ENCODE measurements around the gene SGSM2. TPM values are rescaled to one million over a fixed set of nuclear protein-coding genes. Genes with fewer than 3 reads are reported as not detected.

The SGSM2 gene
- total RNA-seq, 1 donor from 2014 or later: 127 TPM

DNA sequence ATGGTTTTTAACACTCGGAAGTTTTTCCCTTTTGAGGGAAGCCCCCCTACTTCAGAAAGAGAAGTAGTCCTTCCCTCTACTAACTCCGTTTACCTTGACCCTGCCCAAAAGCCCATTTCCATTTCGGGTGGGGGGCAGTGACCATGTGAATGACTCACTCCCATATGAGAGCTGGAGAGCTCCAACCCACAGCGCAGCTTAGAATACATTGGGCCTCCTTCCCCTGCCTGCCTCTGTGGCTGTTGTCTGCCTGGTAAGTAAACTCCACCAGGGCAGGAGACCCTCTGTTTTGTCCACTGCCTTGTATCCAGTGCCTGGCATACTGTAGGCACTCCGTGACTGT is 985 bp downstream of the SGSM2 start:
- TF ChIP-seq CTCF (IDR thresholded peaks at IDR 0.05; ENCODE audit: unreplicated experiment): no peak
- H3K4me1 Mint-ChIP-seq (ENCODE audit: low read depth): peaks cover 15% of the 10 kb centered on the region
- H3K27ac Mint-ChIP-seq: peak overlapping the region; percentile 85
- H3K9me3 Mint-ChIP-seq (ENCODE audit: low read depth): no peaks in the 10 kb centered on the region
- H3K36me3 Mint-ChIP-seq (ENCODE audit: insufficient read depth): peaks cover 8% of the 10 kb centered on the region
- peak overlapping the region; percentile 82 for H3K4me3 Mint-ChIP-seq (ENCODE audit: low read depth)
- no peaks in the 10 kb centered on the region for H3K27me3 Mint-ChIP-seq
- no peak for DNase-seq (ENCODE audit: low spot score, unreplicated experiment)

GRCh38 chr17:2343421-2343820 is 6.1 kb downstream of the SGSM2 start:
- Mint-ChIP-seq H3K27me3 (no peaks in the 10 kb centered on the region), H3K36me3 (ENCODE audit: insufficient read depth) (peaks cover 5% of the 10 kb centered on the region), H3K4me3 (ENCODE audit: low read depth) (no peak overlapping the region), H3K9me3 (ENCODE audit: low read depth) (no peaks in the 10 kb centered on the region), H3K4me1 (ENCODE audit: low read depth) (peaks cover 12% of the 10 kb centered on the region), H3K27ac (no peak overlapping the region)
- TF ChIP-seq CTCF (IDR thresholded peaks at IDR 0.05; ENCODE audit: unreplicated experiment): no peak
- DNase-seq (ENCODE audit: low spot score, unreplicated experiment): no peak

DNA sequence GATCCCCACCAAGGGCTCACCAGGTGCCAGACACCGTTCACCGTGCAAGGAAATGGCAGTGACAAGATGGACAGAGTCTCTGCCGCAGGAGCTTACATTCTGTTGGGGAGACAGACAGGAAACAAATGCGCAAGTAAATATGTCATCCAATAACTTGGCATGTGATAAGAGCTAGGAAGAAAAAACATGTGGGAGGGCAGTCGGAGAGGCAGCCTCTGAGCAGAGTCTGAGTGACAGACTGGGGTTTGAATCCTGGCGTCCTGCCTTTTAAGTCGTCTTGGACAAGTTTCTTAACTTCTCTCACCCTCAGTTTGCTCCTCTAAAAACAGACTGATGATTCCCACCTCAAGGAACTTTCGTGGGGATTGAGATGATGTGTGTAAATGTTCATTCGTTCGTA is 7.2 kb downstream of the SGSM2 start:
- peaks cover 5% of the 10 kb centered on the region for H3K36me3 Mint-ChIP-seq (ENCODE audit: insufficient read depth)
- TF ChIP-seq CTCF (IDR thresholded peaks at IDR 0.05; ENCODE audit: unreplicated experiment): no peak
- DNase-seq (ENCODE audit: low spot score, unreplicated experiment): no peak
- no peaks in the 10 kb centered on the region for H3K9me3 Mint-ChIP-seq (ENCODE audit: low read depth)
- peaks cover 11% of the 10 kb centered on the region for H3K4me1 Mint-ChIP-seq (ENCODE audit: low read depth)
- H3K27me3 Mint-ChIP-seq: no peaks in the 10 kb centered on the region
- no peak overlapping the region for H3K4me3 Mint-ChIP-seq (ENCODE audit: low read depth)
- H3K27ac Mint-ChIP-seq: no peak overlapping the region

GRCh38 chr17:2346475-2346874 is 9.2 kb downstream of the SGSM2 start:
- Mint-ChIP-seq H3K36me3 (ENCODE audit: insufficient read depth) (peaks cover 5% of the 10 kb centered on the region), H3K4me3 (ENCODE audit: low read depth) (no peak overlapping the region), H3K27ac (no peak overlapping the region), H3K9me3 (ENCODE audit: low read depth) (no peaks in the 10 kb centered on the region), H3K27me3 (no peaks in the 10 kb centered on the region), H3K4me1 (ENCODE audit: low read depth) (peaks cover 11% of the 10 kb centered on the region)
- no peak for TF ChIP-seq CTCF (IDR thresholded peaks at IDR 0.05; ENCODE audit: unreplicated experiment)
- no peak for DNase-seq (ENCODE audit: low spot score, unreplicated experiment)

DNA sequence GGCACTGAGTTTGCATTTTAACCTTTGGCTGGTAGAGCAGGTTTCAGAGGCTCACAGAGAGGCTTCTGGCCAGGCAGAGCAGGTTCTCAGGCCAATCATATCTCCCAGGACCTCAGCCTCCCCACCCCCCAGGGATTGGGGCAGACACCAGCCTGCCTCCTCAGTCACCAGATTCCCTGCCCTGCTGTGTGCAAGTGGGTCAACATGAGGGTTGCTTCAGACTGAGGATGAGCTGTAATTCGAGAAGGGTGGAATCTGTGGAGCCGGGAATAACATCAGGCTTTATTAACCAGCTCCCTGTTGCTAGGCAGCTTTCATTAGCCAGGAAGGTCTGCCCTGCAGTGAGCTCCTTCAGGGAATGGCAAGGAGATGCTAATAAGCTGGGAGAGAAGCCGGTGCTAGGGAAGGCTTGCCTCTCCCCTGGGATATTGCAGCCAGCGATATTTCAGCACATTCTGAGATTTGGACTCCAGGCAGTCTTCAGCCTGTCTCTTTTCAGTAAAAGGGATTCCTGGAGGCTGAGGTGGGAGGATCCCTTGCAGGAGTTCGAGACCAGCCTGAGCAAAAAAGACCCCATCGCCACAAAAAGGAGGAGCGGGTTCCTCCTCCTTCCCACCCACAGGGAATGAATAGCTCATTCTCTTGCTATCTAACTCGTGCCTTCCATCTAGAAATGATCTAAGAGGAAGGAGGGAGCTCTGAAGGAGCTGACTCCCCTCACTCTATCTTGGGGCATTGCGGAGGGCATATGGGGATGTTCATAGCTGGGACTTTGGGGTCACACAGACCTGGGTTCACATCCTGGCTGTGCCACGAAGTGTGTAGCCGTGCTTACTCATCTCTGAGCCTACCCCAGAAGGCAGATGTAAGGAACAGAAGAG is 10.7 kb downstream of the SGSM2 start:
- H3K36me3 Mint-ChIP-seq (ENCODE audit: insufficient read depth): peaks cover 3% of the 10 kb centered on the region
- peaks cover 11% of the 10 kb centered on the region for H3K4me1 Mint-ChIP-seq (ENCODE audit: low read depth)
- H3K9me3 Mint-ChIP-seq (ENCODE audit: low read depth): no peaks in the 10 kb centered on the region
- TF ChIP-seq CTCF (IDR thresholded peaks at IDR 0.05; ENCODE audit: unreplicated experiment): no peak
- DNase-seq (ENCODE audit: low spot score, unreplicated experiment): no peak
- H3K27me3 Mint-ChIP-seq: no peaks in the 10 kb centered on the region
- peak overlapping the region; percentile 19 for H3K4me3 Mint-ChIP-seq (ENCODE audit: low read depth)
- peak overlapping the region; percentile 94 for H3K27ac Mint-ChIP-seq
